ENCODE results near the gene TMX4. TPM values are rescaled to one million over a fixed set of nuclear protein-coding genes. Genes with fewer than 3 reads are reported as not detected.

The TMX4 gene
- total and polyA plus RNA-seq, 2 experiments from 2014 or later, result 27.5 to 50.5 TPM

DNA sequence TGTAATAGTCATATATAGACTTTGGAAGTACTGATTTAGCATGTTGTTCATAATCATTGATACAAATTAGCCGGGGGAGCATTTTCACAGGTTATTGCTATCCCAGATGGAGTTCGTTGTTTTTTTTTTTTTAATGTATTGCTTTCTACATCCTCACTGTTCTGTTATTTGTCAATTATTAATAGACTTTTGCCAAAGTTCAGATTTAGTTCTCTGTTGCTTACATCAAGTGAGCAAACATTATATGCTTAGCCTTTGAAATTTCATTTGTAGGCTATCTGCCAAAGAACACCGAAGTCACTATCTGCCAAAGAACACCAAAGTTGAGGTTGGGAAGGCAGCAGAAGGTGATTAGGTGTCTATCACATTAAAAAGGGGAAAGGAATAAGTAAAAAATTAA is 79.2 kb downstream of the TMX4 start, which contains the start of gene HAO1:
Gene HAO1 (minus strand): TSS at position 118 of the 400 bp plus-strand sequence. CDS start 36 bp downstream, at position 82.
- Histone ChIP-seq H4K20me1 (ENCODE audit: insufficient read depth, poor library complexity, severe bottlenecking) (no peaks in the 10 kb centered on the region), H3K4me3 (no peak within 1 kb of the TSS), H3K4me1 (ENCODE audit: insufficient read depth) (no peaks in the 10 kb centered on the region), H3K9me2 (replicated peaks; ENCODE audit: insufficient read depth) (no peaks in the 10 kb centered on the region), H3K27ac (no peak within 1 kb of the TSS), H3K4me2 (no peak within 1 kb of the TSS), H3K9me3 (ENCODE audit: low read depth) (no peaks in the 10 kb centered on the region), H3K36me3 (replicated peaks; ENCODE audit: insufficient read depth, low read depth) (no peaks in the 10 kb centered on the region), H2AFZ (no peak within 1 kb of the TSS), H3K27me3 (no peaks in the 10 kb centered on the region), H3K79me2 (no peaks in the 10 kb centered on the region)
- no peak for DNase-seq (ENCODE audit: low spot score)
- TF ChIP-seq EZH2 (IDR thresholded peaks at IDR 0.05; ENCODE audit: borderline replicate concordance), result no peak
- TF ChIP-seq, protein P1, sequence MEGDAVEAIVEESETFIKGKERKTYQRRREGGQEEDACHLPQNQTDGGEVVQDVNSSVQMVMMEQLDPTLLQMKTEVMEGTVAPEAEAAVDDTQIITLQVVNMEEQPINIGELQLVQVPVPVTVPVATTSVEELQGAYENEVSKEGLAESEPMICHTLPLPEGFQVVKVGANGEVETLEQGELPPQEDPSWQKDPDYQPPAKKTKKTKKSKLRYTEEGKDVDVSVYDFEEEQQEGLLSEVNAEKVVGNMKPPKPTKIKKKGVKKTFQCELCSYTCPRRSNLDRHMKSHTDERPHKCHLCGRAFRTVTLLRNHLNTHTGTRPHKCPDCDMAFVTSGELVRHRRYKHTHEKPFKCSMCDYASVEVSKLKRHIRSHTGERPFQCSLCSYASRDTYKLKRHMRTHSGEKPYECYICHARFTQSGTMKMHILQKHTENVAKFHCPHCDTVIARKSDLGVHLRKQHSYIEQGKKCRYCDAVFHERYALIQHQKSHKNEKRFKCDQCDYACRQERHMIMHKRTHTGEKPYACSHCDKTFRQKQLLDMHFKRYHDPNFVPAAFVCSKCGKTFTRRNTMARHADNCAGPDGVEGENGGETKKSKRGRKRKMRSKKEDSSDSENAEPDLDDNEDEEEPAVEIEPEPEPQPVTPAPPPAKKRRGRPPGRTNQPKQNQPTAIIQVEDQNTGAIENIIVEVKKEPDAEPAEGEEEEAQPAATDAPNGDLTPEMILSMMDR (IDR thresholded peaks at IDR 0.05; ENCODE audit: poor library complexity), result no peak
- no peak for TF ChIP-seq EZH2phosphoT487 (IDR thresholded peaks at IDR 0.05; ENCODE audit: low read depth, severe bottlenecking, unreplicated experiment)
- WGBS (ENCODE audit: low lambda C conversion rate, missing lambda C conversion rate), result 83% methylated on average over 3 of the region's 3 CpGs

GRCh38 chr20:7939663-7940062 is 79.9 kb downstream of the TMX4 start:
- no peaks in the 10 kb centered on the region for H3K36me3 ChIP-seq (replicated peaks; ENCODE audit: insufficient read depth, low read depth)
- no peak overlapping the region for H3K4me3 ChIP-seq
- H3K4me1 ChIP-seq (ENCODE audit: insufficient read depth), result no peaks in the 10 kb centered on the region
- 89% methylated on average over 4 of the region's 4 CpGs for WGBS (ENCODE audit: low lambda C conversion rate, missing lambda C conversion rate)
- H3K27me3 ChIP-seq, result no peaks in the 10 kb centered on the region
- no peaks in the 10 kb centered on the region for H3K9me2 ChIP-seq (replicated peaks; ENCODE audit: insufficient read depth)
- no peak overlapping the region for H3K4me2 ChIP-seq
- H3K9me3 ChIP-seq (ENCODE audit: low read depth), result no peaks in the 10 kb centered on the region
- no peak overlapping the region for H2AFZ ChIP-seq
- TF ChIP-seq, protein P1 (IDR thresholded peaks at IDR 0.05; ENCODE audit: poor library complexity), result no peak
- TF ChIP-seq EZH2phosphoT487 (IDR thresholded peaks at IDR 0.05; ENCODE audit: low read depth, severe bottlenecking, unreplicated experiment), result no peak
- TF ChIP-seq EZH2 (IDR thresholded peaks at IDR 0.05; ENCODE audit: borderline replicate concordance), result no peak
- no peak for DNase-seq (ENCODE audit: low spot score)
- H4K20me1 ChIP-seq (ENCODE audit: insufficient read depth, poor library complexity, severe bottlenecking), result no peaks in the 10 kb centered on the region
- no peaks in the 10 kb centered on the region for H3K79me2 ChIP-seq
- H3K27ac ChIP-seq, result no peak overlapping the region

GRCh38 chr20:7938058-7938457 is 81.5 kb downstream of the TMX4 start:
- Histone ChIP-seq H4K20me1 (ENCODE audit: insufficient read depth, poor library complexity, severe bottlenecking) (no peaks in the 10 kb centered on the region), H3K4me3 (no peak overlapping the region), H3K79me2 (no peaks in the 10 kb centered on the region), H3K4me1 (ENCODE audit: insufficient read depth) (no peaks in the 10 kb centered on the region), H3K27me3 (no peaks in the 10 kb centered on the region), H3K4me2 (no peak overlapping the region), H3K9me2 (replicated peaks; ENCODE audit: insufficient read depth) (no peaks in the 10 kb centered on the region), H3K9me3 (ENCODE audit: low read depth) (no peaks in the 10 kb centered on the region), H3K36me3 (replicated peaks; ENCODE audit: insufficient read depth, low read depth) (no peaks in the 10 kb centered on the region), H2AFZ (no peak overlapping the region), H3K27ac (no peak overlapping the region)
- TF ChIP-seq EZH2phosphoT487 (IDR thresholded peaks at IDR 0.05; ENCODE audit: low read depth, severe bottlenecking, unreplicated experiment) (no peak), EZH2 (IDR thresholded peaks at IDR 0.05; ENCODE audit: borderline replicate concordance) (no peak)
- TF ChIP-seq, protein P1 (IDR thresholded peaks at IDR 0.05; ENCODE audit: poor library complexity), result no peak
- DNase-seq (ENCODE audit: low spot score), result no peak
- WGBS (ENCODE audit: low lambda C conversion rate, missing lambda C conversion rate), result 86% methylated on average over 2 of the region's 2 CpGs

DNA sequence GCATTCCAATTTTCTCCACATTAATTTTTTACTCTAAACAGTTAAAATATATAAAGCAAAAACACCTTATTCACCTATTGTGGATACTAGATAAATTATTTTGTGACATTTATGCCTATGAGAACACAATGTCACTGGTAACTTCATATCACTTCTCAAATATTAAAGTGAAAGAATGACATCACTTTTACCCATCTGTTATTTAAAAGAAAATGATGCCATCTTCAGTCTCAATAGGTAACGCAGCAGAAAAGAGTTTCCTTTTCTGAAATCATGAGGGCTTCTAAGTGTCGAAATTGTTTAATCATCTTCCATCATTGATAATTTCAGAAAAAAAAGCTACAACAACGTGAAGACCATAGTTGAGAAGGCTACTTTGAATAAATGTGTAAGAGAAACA is 82.2 kb downstream of the TMX4 start:
- Histone ChIP-seq H3K9me3 (ENCODE audit: low read depth) (no peaks in the 10 kb centered on the region), H3K27ac (no peak overlapping the region), H3K27me3 (no peaks in the 10 kb centered on the region), H3K79me2 (no peaks in the 10 kb centered on the region), H4K20me1 (ENCODE audit: insufficient read depth, poor library complexity, severe bottlenecking) (no peaks in the 10 kb centered on the region), H2AFZ (no peak overlapping the region), H3K4me2 (no peak overlapping the region), H3K4me3 (no peak overlapping the region), H3K9me2 (replicated peaks; ENCODE audit: insufficient read depth) (no peaks in the 10 kb centered on the region), H3K4me1 (ENCODE audit: insufficient read depth) (no peaks in the 10 kb centered on the region), H3K36me3 (replicated peaks; ENCODE audit: insufficient read depth, low read depth) (no peaks in the 10 kb centered on the region)
- no peak for DNase-seq (ENCODE audit: low spot score)
- WGBS (ENCODE audit: low lambda C conversion rate, missing lambda C conversion rate), result 91% methylated on average over 3 of the region's 3 CpGs
- TF ChIP-seq EZH2 (IDR thresholded peaks at IDR 0.05; ENCODE audit: borderline replicate concordance) (no peak), EZH2phosphoT487 (IDR thresholded peaks at IDR 0.05; ENCODE audit: low read depth, severe bottlenecking, unreplicated experiment) (no peak)
- TF ChIP-seq, protein P1 (IDR thresholded peaks at IDR 0.05; ENCODE audit: poor library complexity), result no peak
